Lower leg skin (tissue), 3 donors: ENCODE results near the gene RPN2.
"Not testable (repeated sequence)": the region's sequence is repeated elsewhere in the genome, so short reads cannot be mapped to it uniquely, and the experiment has no call there.

Experiments used
- CTCF ChIP-seq, 3 donors: fragments of 450-650 bp; IDR thresholded peaks; one replicate each; pipeline ENCODE4 v1.5.1; 2016; ENCODE audit warnings: antibody characterized with exemption in 3 of 3, mild to moderate bottlenecking in 3 of 3, moderate library complexity in 2 of 3
- POLR2A ChIP-seq, 2 donors: fragments of 450-650 bp; IDR thresholded peaks; one replicate each; pipeline ENCODE4 v1.6.1; 2016 to 2017; ENCODE audit warnings: antibody characterized with exemption in 2 of 2, mild to moderate bottlenecking in 1 of 2, moderate library complexity in 1 of 2

- TF ChIP-seq CTCF, POLR2A (IDR thresholded peaks at IDR 0.05): not testable (repeated sequence)
These were observed 28.3 kb upstream of the RPN2 start for GRCh38 chr20:37150864-37151263.
